T-cell (primary cell): ENCODE data around the gene KLLN. TPM values are rescaled to one million over a fixed set of nuclear protein-coding genes. Genes with fewer than 3 reads are reported as not detected.

Experiments used
- ATAC-seq, 4 experiments: fragments of 200-7000 bp in 3 of 4; fragments of 150-1000 bp in 1 of 4; cut with Tn5 transposase; replicated peaks in 1 of 4; 1 replicate in 3 of 4; 2 replicates in 1 of 4; pipeline ENCODE4 v1.10.0; 2021; ENCODE audit warnings: moderate library complexity in 3 of 4, mild to moderate bottlenecking in 2 of 4, moderate number of reproducible peaks in 1 of 4
- CTCF ChIA-PET, 2 donors: fragments of 300-600 bp; sonication (Branson Sonifier 250); formaldehyde crosslinking; loops; one replicate each; lab custom pipeline; 2022; ENCODE audit warnings: antibody characterized with exemption in 2 of 2; lab: Charles Lee
- POLR2A ChIA-PET, 2 donors: fragments of 300-600 bp; sonication (Branson Sonifier 250); formaldehyde crosslinking; loops; one replicate each; lab custom pipeline; 2022; ENCODE audit warnings: antibody characterized with exemption in 2 of 2; lab: Charles Lee
- DNase-seq, 35 experiments: peaks; one replicate each; pipeline versions ENCODE4 v3.0.0 to v3.0.0-alpha.2; 2013 to 2023
- H3K27ac ChIP-seq: one replicate; pipeline ENCODE4 v1.5.1; 2013; ENCODE audit warnings: low read length
- H3K27me3 ChIP-seq, 2 experiments: replicated peaks in 1 of 2; 1 replicate in 1 of 2; 2 replicates in 1 of 2; pipeline versions ENCODE4 v1.6.1 to v1.7.0; 2013; ENCODE audit warnings: low read length in 1 of 2, mixed read lengths in 1 of 2; ENCODE audit not compliant: control insufficient read depth in 2 of 2, insufficient read depth in 2 of 2; ENCODE audit errors: extremely low read depth in 1 of 2
- H3K36me3 ChIP-seq, 2 donors: 1 replicate in 1 of 2; 2 replicates in 1 of 2; pipeline versions ENCODE4 v1.6.1 to v1.7.0; 2013; ENCODE audit warnings: low read length in 1 of 2; ENCODE audit not compliant: control insufficient read depth in 2 of 2, insufficient read depth in 1 of 2; ENCODE audit errors: extremely low read depth in 1 of 2
- H3K4me1 ChIP-seq, 2 experiments: 1 replicate in 1 of 2; 2 replicates in 1 of 2; pipeline versions ENCODE4 v1.6.1 to v1.7.0; 2013; ENCODE audit warnings: low read length in 2 of 2, mixed read lengths in 1 of 2; ENCODE audit not compliant: insufficient read depth in 2 of 2, control insufficient read depth in 1 of 2; ENCODE audit errors: extremely low read depth in 1 of 2
- H3K4me3 ChIP-seq, 2 donors: 1 replicate in 1 of 2; 2 replicates in 1 of 2; pipeline versions ENCODE4 v1.5.1 to v1.7.0; 2013; ENCODE audit warnings: mild to moderate bottlenecking in 2 of 2, low read length in 1 of 2, moderate library complexity in 1 of 2; ENCODE audit not compliant: control insufficient read depth in 1 of 2; ENCODE audit errors: extremely low read depth in 1 of 2
- H3K9me3 ChIP-seq: 2 replicates; pipeline ENCODE4 v1.7.0; 2013
- H3K27ac Mint-ChIP-seq, 2 donors: one replicate each; pipeline ENCODE4 v1.8.0; 2020 to 2021; ENCODE audit warnings: mild to moderate bottlenecking in 2 of 2, mixed read lengths in 2 of 2
- H3K27me3 Mint-ChIP-seq, 2 donors: one replicate each; pipeline ENCODE4 v1.8.0; 2021 to 2022; ENCODE audit warnings: mixed read lengths in 2 of 2
- H3K36me3 Mint-ChIP-seq: one replicate; pipeline ENCODE4 v1.8.0; 2021; ENCODE audit warnings: mixed read lengths
- H3K4me1 Mint-ChIP-seq, 3 donors: one replicate each; pipeline ENCODE4 v1.8.0; 2020 to 2022; ENCODE audit warnings: mixed read lengths in 3 of 3, mild to moderate bottlenecking in 1 of 3
- H3K4me3 Mint-ChIP-seq, 3 donors: one replicate each; pipeline ENCODE4 v1.8.0; 2020 to 2022; ENCODE audit warnings: mild to moderate bottlenecking in 3 of 3, mixed read lengths in 3 of 3, moderate library complexity in 3 of 3
- H3K9me3 Mint-ChIP-seq, 3 donors: one replicate each; pipeline ENCODE4 v1.8.0; 2020 to 2022; ENCODE audit warnings: mixed read lengths in 3 of 3
- WGBS: methylation state at CpG from one replicate; pipeline ENCODE4 v1.1.5; 2013; ENCODE audit warnings: missing lambda C conversion rate; ENCODE audit not compliant: insufficient coverage; 5-methylcytosine and 5-hydroxymethylcytosine counted together
- total RNA-seq, 35 experiments: library from RNA in 6 of 35; stranded (reverse) in 6 of 35; fragments of 120-200 nt in 1 of 35; gene quantifications; one replicate each; pipeline versions ENCODE4 v1.2.1 to v1.2.4 and lab custom pipeline; 2013 to 2026

KLLN gene
- total RNA-seq, 5 donors from 2014 or later (not counting 1 experiment from before 2014, with no cell fraction given): 0.50 to 1.0 (median 0.60) TPM

DNA sequence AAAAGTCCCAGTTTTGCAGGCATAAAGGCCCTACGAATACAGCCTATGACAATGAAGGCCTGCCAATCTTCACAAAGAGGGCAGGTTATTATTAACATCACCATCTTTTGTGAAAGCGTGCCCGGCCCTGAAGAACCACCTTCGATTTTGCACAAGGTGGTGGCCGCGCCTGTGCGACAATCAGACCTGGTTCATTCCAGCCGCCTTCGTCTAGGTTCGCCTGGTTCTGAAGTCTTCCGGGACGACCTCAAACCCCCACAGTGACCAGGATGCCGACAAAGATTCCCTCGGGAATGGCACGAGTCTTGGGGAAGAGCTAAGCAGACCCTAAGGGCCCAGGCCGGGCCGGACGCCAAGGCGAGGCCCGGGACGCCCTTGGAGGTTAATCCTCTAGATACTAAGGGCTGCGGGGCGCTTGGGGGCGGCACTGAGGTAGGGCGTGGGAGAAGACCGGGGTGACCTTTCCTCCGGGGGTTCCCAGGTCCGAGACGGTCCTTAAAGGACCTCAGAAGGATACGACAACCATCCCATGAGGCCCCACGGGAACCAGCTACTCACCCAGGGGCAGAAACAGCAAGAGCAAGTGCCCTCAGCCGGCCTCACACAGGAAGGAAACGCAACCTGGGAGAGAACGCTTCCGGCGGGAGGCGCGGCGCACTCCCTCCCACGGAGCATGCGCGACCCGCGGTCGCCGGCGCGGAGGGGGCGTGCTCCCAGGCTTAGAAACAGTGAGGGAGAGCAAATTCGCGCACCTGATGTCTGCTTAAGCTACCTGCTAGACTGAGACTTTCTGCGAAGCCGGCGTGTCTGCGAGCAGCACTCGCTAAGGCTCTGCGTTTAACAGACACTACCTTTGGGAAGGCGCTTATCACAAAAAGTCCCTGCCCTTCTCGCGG lies 45.5 kb downstream of the KLLN start, which contains the start of gene ATAD1:
ATAD1 (minus strand) TSS at position 618 of the 896 bp plus-strand sequence. CDS start 3,627 bp downstream, outside the sequence.
- POLR2A ChIA-PET: interaction anchor here (0.5 to 1.9 kb wide), 7 partner anchors 19 to 765 kb away, joined by 3 to 8 read pairs (median 3); partner anchors contain the start of genes KLLN (in 1 of the 2), PTEN (in 1 of the 2) and RNLS (in 1 of the 2)
- Mint-ChIP-seq H3K27me3 (no peaks in the 10 kb centered on the region), H3K27ac (peak within 1 kb of the TSS; percentile 94 to 98), H3K9me3 (no peaks in the 10 kb centered on the region), H3K36me3 (peaks cover 3% of the 10 kb centered on the region), H3K4me1 (peaks cover 38 to 40% (median 39%) of the 10 kb centered on the region in 3 donors), H3K4me3 (peak within 1 kb of the TSS; percentile 90 to 99 (median 97))
- Histone ChIP-seq H3K4me3 (peak within 1 kb of the TSS; percentile 79 to 87), H3K27me3 (no peaks in the 10 kb centered on the region), H3K36me3 (no peaks in the 10 kb centered on the region), H3K9me3 (no peaks in the 10 kb centered on the region), H3K27ac (peak within 1 kb of the TSS; percentile 82), H3K4me1 (peaks cover 7 to 27% of the 10 kb centered on the region in 2 experiments)
- peak; percentile 88 to 93 (median 92) for ATAC-seq
- WGBS: under 1% methylated on average over 59 of the region's 60 CpGs
- CTCF ChIA-PET: interaction anchor here (0.5 to 2.6 kb wide), 11 partner anchors 19 to 765 kb away, joined by 3 to 10 read pairs (median 7); partner anchors contain the start of gene RNLS (in 1 of the 2)
- DNase-seq: peak; percentile 80 to 95 (median 87)

DNA sequence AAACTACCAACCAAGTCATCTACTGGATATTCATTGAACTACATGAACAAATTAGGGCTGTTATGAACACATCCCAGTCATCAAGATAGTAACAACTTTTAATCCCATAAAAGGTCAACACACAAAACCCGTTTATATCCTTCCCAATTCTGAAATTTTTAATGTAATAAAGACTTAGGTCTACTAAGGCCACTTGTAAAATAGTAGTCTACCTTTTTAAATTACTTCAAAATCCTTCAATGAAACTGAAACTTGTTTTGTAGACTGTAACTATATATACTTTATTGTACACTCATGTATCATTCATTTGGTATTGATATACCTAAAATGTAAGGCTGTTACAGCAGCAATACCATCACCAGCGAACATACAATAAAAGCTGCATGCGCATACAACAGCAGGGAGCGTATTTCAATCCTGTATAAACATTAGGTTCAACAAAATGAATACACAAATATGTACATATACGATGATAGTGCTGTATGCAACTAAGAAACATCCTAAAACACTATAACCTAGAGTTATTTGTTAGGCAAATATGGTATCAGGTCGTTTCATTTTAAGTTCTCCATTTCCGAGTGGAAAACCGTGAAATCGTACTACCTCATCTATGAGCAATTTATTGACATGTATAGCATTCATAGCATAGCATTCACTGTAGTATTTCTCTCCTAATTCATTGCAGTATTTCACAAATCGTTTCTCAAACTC lies 46.3 kb downstream of the KLLN start:
- H3K27ac Mint-ChIP-seq: peak overlapping the region; percentile 94 to 97
- H3K4me3 Mint-ChIP-seq: peak overlapping the region; percentile 90 to 99 (median 97)
- H3K4me3 ChIP-seq: peak overlapping the region; percentile 79 to 87
- no peaks in the 10 kb centered on the region for H3K9me3 Mint-ChIP-seq
- H3K36me3 Mint-ChIP-seq: peaks cover 6% of the 10 kb centered on the region
- H3K27me3 ChIP-seq: no peaks in the 10 kb centered on the region
- peaks cover 7 to 27% of the 10 kb centered on the region in 2 experiments for H3K4me1 ChIP-seq
- CTCF ChIA-PET: interaction anchor here in 1 of 2 donors (2.5 kb wide), 1 partner anchor 765 kb away, joined by 10 read pairs; the partner anchor contains the start of gene RNLS
- DNase-seq (peak in 1 of 35 experiments; percentile 11), ATAC-seq (no peak)
- H3K36me3 ChIP-seq: peaks cover 0 to 6% of the 10 kb centered on the region in 2 donors
- H3K9me3 ChIP-seq: no peaks in the 10 kb centered on the region
- H3K4me1 Mint-ChIP-seq: peaks cover 38 to 42% (median 40%) of the 10 kb centered on the region in 3 donors
- H3K27me3 Mint-ChIP-seq: no peaks in the 10 kb centered on the region
- POLR2A ChIA-PET: no interaction called here
- H3K27ac ChIP-seq: peak overlapping the region; percentile 82
- WGBS: 0% methylated on average over 1 of the region's 10 CpGs

DNA sequence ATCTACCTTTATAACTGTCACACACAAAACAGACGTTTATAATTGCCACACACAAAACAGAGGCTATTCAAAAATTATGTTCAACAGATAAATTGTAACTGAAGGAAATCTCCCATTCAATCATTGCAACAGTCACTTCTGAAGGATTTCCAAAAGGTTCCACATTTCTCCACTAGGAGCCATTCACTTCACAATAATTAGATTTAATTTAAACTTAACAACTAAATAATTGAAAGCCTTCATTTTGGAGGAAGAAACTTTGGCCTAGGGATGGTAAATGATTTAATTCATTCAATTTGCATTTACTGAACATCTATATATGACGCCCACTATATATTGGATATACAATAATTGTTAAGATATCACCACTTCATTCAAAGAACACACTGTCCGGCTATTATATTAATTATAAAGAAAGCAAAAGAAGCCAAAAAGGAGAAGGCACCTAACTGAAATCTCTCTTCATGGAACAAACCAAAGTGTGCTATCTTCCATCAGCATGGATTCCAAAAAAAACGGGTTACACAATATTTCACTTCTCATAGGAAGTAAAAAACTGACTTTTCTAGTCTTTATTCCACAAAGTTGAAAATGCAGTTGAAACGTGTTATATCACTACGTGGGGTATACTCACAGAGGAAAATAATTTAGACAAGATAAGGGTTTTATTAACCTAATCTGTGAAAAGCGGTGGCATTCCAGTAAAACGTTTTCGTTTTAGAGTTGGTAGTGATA lies 47.0 kb downstream of the KLLN start:
- no peaks in the 10 kb centered on the region for H3K27me3 ChIP-seq
- Mint-ChIP-seq H3K27me3 (no peaks in the 10 kb centered on the region), H3K27ac (peak overlapping the region in 1 of 2 donors; percentile 94), H3K36me3 (peaks cover 13% of the 10 kb centered on the region), H3K4me3 (peak overlapping the region; percentile 90 to 99 (median 97)), H3K4me1 (peaks cover 44 to 49% (median 44%) of the 10 kb centered on the region in 3 donors), H3K9me3 (no peaks in the 10 kb centered on the region)
- H3K4me3 ChIP-seq: no peak overlapping the region
- peaks cover 0 to 8% of the 10 kb centered on the region in 2 donors for H3K36me3 ChIP-seq
- WGBS: no CpG with 5 or more reads among the region's 9 CpGs
- no peak for DNase-seq
- CTCF ChIA-PET: interaction anchor here in 1 of 2 donors (0.5 kb wide), 1 partner anchor 43 kb away, joined by 4 read pairs; no protein-coding TSS in a partner anchor
- no peaks in the 10 kb centered on the region for H3K9me3 ChIP-seq
- POLR2A ChIA-PET: interaction anchor here (0.6 to 0.9 kb wide), 2 partner anchors 23 to 171 kb away, joined by 3 read pairs; no protein-coding TSS in a partner anchor
- H3K27ac ChIP-seq: peak overlapping the region; percentile 82
- H3K4me1 ChIP-seq: peaks cover 7 to 27% of the 10 kb centered on the region in 2 experiments
- no peak for ATAC-seq

Other genes starting within 250 kb of the KLLN start
- 1 to 10 TPM in 1 of 5 donors, under 1 TPM in 2, not detected in 2; 0.35 to 1.8 (median 0.61) TPM for gene PAPSS2, start 203.7 kb downstream of the KLLN start, total RNA-seq
- 10 to 100 TPM; 35.2 to 43.8 (median 42.1) TPM for gene ATAD1, start 45.3 kb downstream of the KLLN start, total RNA-seq
- 10 to 100 TPM; 59.9 to 98.7 (median 66.9) TPM for gene PTEN, start 92 bp upstream of the KLLN start, total RNA-seq